ENCODE measurements around the gene CCDC136.

The CCDC136 gene

GRCh38 chr7:128865996-128866877 is 74.5 kb downstream of the CCDC136 start:
- DNase-seq: no peak

GRCh38 chr7:128867241-128867640 is 75.5 kb downstream of the CCDC136 start:
- no peak for DNase-seq

- DNase-seq: no peak
Observed at GRCh38 chr7:128867842-128868623, 76.3 kb downstream of the CCDC136 start.

- no peak for DNase-seq
Observed at GRCh38 chr7:128868624-128869137, 76.9 kb downstream of the CCDC136 start.

GRCh38 chr7:128869138-128869943 is 77.6 kb downstream of the CCDC136 start:
- peak; percentile 32 for DNase-seq

- peak; percentile 17 for DNase-seq
Observed at GRCh38 chr7:128869944-128870285, 78.1 kb downstream of the CCDC136 start.

- no peak for DNase-seq
Observed at GRCh38 chr7:128871050-128871449, 79.3 kb downstream of the CCDC136 start.
